Colonic mucosa (tissue), 4 donors: Measurements from ENCODE around the gene CHTF18. TPM values are rescaled to one million over a fixed set of nuclear protein-coding genes. Genes with fewer than 3 reads are reported as not detected.

Experiments
- DNase-seq: peaks from one replicate; pipeline ENCODE4 v3.0.0-alpha.2; 2020
- H3K27ac ChIP-seq: fragments of 200-600 bp; one replicate; pipeline ENCODE4 v1.8.0; 2021
- H3K27me3 ChIP-seq: fragments of 200-600 bp; one replicate; pipeline ENCODE4 v1.8.0; 2021
- H3K36me3 ChIP-seq: fragments of 200-600 bp; one replicate; pipeline ENCODE4 v1.8.0; 2021
- H3K4me1 ChIP-seq: fragments of 200-600 bp; one replicate; pipeline ENCODE4 v1.8.0; 2021; ENCODE audit warnings: mild to moderate bottlenecking
- H3K4me3 ChIP-seq: fragments of 200-600 bp; one replicate; pipeline ENCODE4 v1.8.0; 2021
- H3K9ac ChIP-seq, 2 donors: one replicate each; pipeline ENCODE4 v1.7.0; 2013; ENCODE audit warnings: control low read depth in 2 of 2, low read depth in 2 of 2, low read length in 2 of 2
- H3K9me3 ChIP-seq: fragments of 200-600 bp; one replicate; pipeline ENCODE4 v1.8.0; 2021
- CTCF ChIP-seq: fragments of 200-600 bp; IDR thresholded peaks from one replicate; pipeline ENCODE4 v1.8.0; 2022; ENCODE audit warnings: antibody characterized with exemption, mild to moderate bottlenecking
- intact Hi-C: fragments of 100-400 bp; cut with DNase I; formaldehyde crosslinking; loops from one replicate; pipeline ENCODE4 v1.14.1; 2022
- total RNA-seq, 2 donors: library from RNA; stranded (reverse); fragmentation: NEBNext Ultra II Directional in 1 of 2; extraction: Animal tissue kit (Norgen Biotek cat#: 25700) in 1 of 2; gene quantifications; one replicate each; pipeline ENCODE4 v1.2.1, GENCODE V29; 2021
- donor health status: healthy.
- donor health status: DM: no; HTN: no; CAD: no.
- donor health status: DM: no; HTN: no; CAD: no.

CHTF18 gene
- total RNA-seq, 2 donors from 2014 or later = 16.5 to 111 TPM

- intact Hi-C loops = no loop called here
These were observed 10.2 kb downstream of the CHTF18 start for GRCh38 chr16:798666-799065.

GRCh38 chr16:799111-799947 is 10.9 kb downstream of the CHTF18 start:
- peaks cover 36% of the 10 kb centered on the region for H3K27me3 ChIP-seq
- H3K4me1 ChIP-seq = no peaks in the 10 kb centered on the region
- no peak for TF ChIP-seq CTCF
- no peak for DNase-seq
- H3K36me3 ChIP-seq = no peaks in the 10 kb centered on the region
- intact Hi-C loops = no loop called here
- H3K4me3 ChIP-seq = no peak overlapping the region
- H3K9ac ChIP-seq = no peak overlapping the region
- no peaks in the 10 kb centered on the region for H3K9me3 ChIP-seq
- H3K27ac ChIP-seq = no peak overlapping the region

More at GRCh38 chr16:798666-799065, 10.2 kb downstream of the CHTF18 start:
- Histone ChIP-seq H3K9me3 (no peaks in the 10 kb centered on the region), H3K4me3 (no peak overlapping the region), H3K36me3 (no peaks in the 10 kb centered on the region), H3K9ac (no peak overlapping the region), H3K27ac (no peak overlapping the region), H3K4me1 (no peaks in the 10 kb centered on the region), H3K27me3 (peaks cover 36% of the 10 kb centered on the region)
- no peak for DNase-seq
- TF ChIP-seq CTCF = no peak

GRCh38 chr16:799948-800833 is 11.8 kb downstream of the CHTF18 start, which contains the start of gene GNG13:
TSS of gene GNG13 (minus strand) at chr16:800734. CDS start at chr16:799077, 1,657 bp downstream.
- Histone ChIP-seq H3K4me1 (no peaks in the 10 kb centered on the region), H3K27me3 (peaks cover 36% of the 10 kb centered on the region), H3K36me3 (no peaks in the 10 kb centered on the region), H3K9ac (no peak within 1 kb of the TSS), H3K9me3 (no peaks in the 10 kb centered on the region), H3K27ac (no peak within 1 kb of the TSS), H3K4me3 (no peak within 1 kb of the TSS)
- no peak for DNase-seq
- intact Hi-C loops = no loop called here
- no peak for TF ChIP-seq CTCF

- H3K4me1 ChIP-seq = no peaks in the 10 kb centered on the region
- H3K27me3 ChIP-seq = peaks cover 36% of the 10 kb centered on the region
- no peaks in the 10 kb centered on the region for H3K36me3 ChIP-seq
- no peak overlapping the region for H3K9ac ChIP-seq
- no peaks in the 10 kb centered on the region for H3K9me3 ChIP-seq
- TF ChIP-seq CTCF = no peak
- intact Hi-C loops = no loop called here
- H3K27ac ChIP-seq = no peak overlapping the region
- H3K4me3 ChIP-seq = no peak overlapping the region
- DNase-seq = no peak
These were observed 12.6 kb downstream of the CHTF18 start for GRCh38 chr16:800834-801511.
